ENCODE data around the gene SMIM45.
A peak's percentile ranks its signal among the peaks of the same experiment; 100 is the strongest.

Gene SMIM45

GRCh38 chr22:41925783-41926460 lies 26.0 kb upstream of the SMIM45 start:
- Mint-ChIP-seq H3K4me1 (ENCODE audit: unreplicated experiment) (peaks cover 5% of the 10 kb centered on the region), H3K4me3 (ENCODE audit: unreplicated experiment) (no peak overlapping the region), H3K36me3 (ENCODE audit: low read depth, unreplicated experiment) (no peaks in the 10 kb centered on the region), H3K27me3 (ENCODE audit: unreplicated experiment) (peaks cover 11% of the 10 kb centered on the region), H3K9me3 (ENCODE audit: unreplicated experiment) (no peaks in the 10 kb centered on the region), H3K27ac (ENCODE audit: unreplicated experiment) (no peak overlapping the region)
- peak; percentile 74 for TF ChIP-seq CTCF (IDR thresholded peaks at IDR 0.05; ENCODE audit: unreplicated experiment)
- DNase-seq (ENCODE audit: low spot score), result peak; percentile 89

GRCh38 chr22:41927813-41928212 lies 24.1 kb upstream of the SMIM45 start:
- Mint-ChIP-seq H3K36me3 (ENCODE audit: low read depth, unreplicated experiment) (no peaks in the 10 kb centered on the region), H3K27ac (ENCODE audit: unreplicated experiment) (peak overlapping the region; percentile 27), H3K4me3 (ENCODE audit: unreplicated experiment) (no peak overlapping the region), H3K27me3 (ENCODE audit: unreplicated experiment) (peaks cover 11% of the 10 kb centered on the region), H3K9me3 (ENCODE audit: unreplicated experiment) (no peaks in the 10 kb centered on the region), H3K4me1 (ENCODE audit: unreplicated experiment) (no peaks in the 10 kb centered on the region)
- DNase-seq (ENCODE audit: low spot score), result no peak
- TF ChIP-seq CTCF (IDR thresholded peaks at IDR 0.05; ENCODE audit: unreplicated experiment), result no peak

GRCh38 chr22:41928593-41929417 lies 23.1 kb upstream of the SMIM45 start:
- Mint-ChIP-seq H3K27ac (ENCODE audit: unreplicated experiment) (no peak overlapping the region), H3K9me3 (ENCODE audit: unreplicated experiment) (no peaks in the 10 kb centered on the region), H3K27me3 (ENCODE audit: unreplicated experiment) (peaks cover 12% of the 10 kb centered on the region), H3K36me3 (ENCODE audit: low read depth, unreplicated experiment) (no peaks in the 10 kb centered on the region), H3K4me1 (ENCODE audit: unreplicated experiment) (no peaks in the 10 kb centered on the region), H3K4me3 (ENCODE audit: unreplicated experiment) (no peak overlapping the region)
- no peak for DNase-seq (ENCODE audit: low spot score)
- TF ChIP-seq CTCF (IDR thresholded peaks at IDR 0.05; ENCODE audit: unreplicated experiment), result no peak

GRCh38 chr22:41929418-41929810 lies 22.5 kb upstream of the SMIM45 start:
- no peak overlapping the region for H3K4me3 Mint-ChIP-seq (ENCODE audit: unreplicated experiment)
- DNase-seq (ENCODE audit: low spot score), result no peak
- no peaks in the 10 kb centered on the region for H3K4me1 Mint-ChIP-seq (ENCODE audit: unreplicated experiment)
- no peak for TF ChIP-seq CTCF (IDR thresholded peaks at IDR 0.05; ENCODE audit: unreplicated experiment)
- peaks cover 12% of the 10 kb centered on the region for H3K27me3 Mint-ChIP-seq (ENCODE audit: unreplicated experiment)
- no peaks in the 10 kb centered on the region for H3K36me3 Mint-ChIP-seq (ENCODE audit: low read depth, unreplicated experiment)
- no peak overlapping the region for H3K27ac Mint-ChIP-seq (ENCODE audit: unreplicated experiment)
- H3K9me3 Mint-ChIP-seq (ENCODE audit: unreplicated experiment), result no peaks in the 10 kb centered on the region

GRCh38 chr22:41931701-41932269 lies 20.2 kb upstream of the SMIM45 start:
- Mint-ChIP-seq H3K9me3 (ENCODE audit: unreplicated experiment) (no peaks in the 10 kb centered on the region), H3K4me3 (ENCODE audit: unreplicated experiment) (no peak overlapping the region), H3K4me1 (ENCODE audit: unreplicated experiment) (no peaks in the 10 kb centered on the region), H3K36me3 (ENCODE audit: low read depth, unreplicated experiment) (no peaks in the 10 kb centered on the region), H3K27me3 (ENCODE audit: unreplicated experiment) (peaks cover 6% of the 10 kb centered on the region), H3K27ac (ENCODE audit: unreplicated experiment) (no peak overlapping the region)
- DNase-seq (ENCODE audit: low spot score), result no peak
- no peak for TF ChIP-seq CTCF (IDR thresholded peaks at IDR 0.05; ENCODE audit: unreplicated experiment)
